Epidermal melanocyte (primary cell): ENCODE data around the gene SNX3.
"Not testable (repeated sequence)": the region's sequence is repeated elsewhere in the genome, so short reads cannot be mapped to it uniquely, and the experiment has no call there.

Experiments used
- DNase-seq: peaks from one replicate; pipeline ENCODE4 v3.0.0; 2011; ENCODE audit warnings: low spot score; ENCODE audit not compliant: insufficient read length

SNX3 gene

DNA sequence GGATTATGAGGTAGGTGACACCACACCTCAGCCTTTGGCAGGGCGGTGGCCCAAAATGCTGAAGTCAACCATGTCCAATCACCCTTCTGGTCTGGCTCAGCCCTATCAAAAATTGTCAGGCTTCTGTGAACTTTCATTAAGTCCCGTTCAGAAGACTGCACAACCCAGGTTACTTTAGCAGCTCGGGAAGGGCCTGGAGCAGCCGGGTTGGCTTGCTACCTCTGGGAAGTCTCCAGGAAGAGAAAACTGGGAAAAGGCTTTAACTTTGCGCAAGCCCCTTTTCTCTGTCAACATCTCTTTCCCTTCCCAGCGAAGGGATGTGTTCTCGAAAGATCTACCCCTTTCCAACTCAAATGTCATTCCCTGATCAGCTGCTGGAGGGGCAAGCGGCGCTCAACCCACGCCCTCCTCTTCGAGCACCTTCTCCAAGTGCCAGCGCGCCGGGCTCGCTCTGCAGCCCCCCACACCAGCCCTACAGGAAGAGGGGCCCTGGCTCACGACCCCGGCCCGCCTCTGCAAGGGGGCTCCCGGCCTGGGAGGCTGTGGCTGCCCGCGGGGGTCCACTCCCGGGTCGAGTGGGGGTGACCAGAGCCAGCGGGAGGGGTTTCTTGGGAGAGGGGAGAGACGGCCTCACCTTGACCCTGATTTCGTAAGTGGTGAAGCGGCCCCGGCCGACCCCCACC lies 573 bp downstream of the SNX3 start:
- no peak for DNase-seq

GRCh38 chr6:108254433-108255410 lies 6.1 kb downstream of the SNX3 start:
- DNase-seq, result no peak

DNA sequence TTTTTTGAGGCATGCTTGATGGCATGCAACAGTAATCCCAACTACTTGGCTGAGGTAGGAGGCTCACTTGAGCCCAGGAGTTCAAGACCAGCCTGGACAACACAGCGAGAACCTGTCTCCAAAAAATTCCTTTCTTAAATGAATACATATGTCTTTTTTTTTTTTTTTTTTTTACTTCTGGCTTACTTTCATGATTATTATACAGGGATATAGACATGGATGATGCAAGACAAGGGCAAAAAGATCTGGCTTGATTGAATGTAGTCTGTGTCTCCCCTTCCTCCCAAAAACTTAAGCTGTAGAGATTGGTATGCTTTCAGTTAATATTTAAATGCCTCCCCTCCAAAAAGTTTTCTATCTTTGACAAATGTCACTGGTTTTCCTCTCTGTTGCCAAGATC lies 7.6 kb downstream of the SNX3 start:
- no peak for DNase-seq

GRCh38 chr6:108252055-108252454 lies 8.8 kb downstream of the SNX3 start:
- DNase-seq, result no peak

DNA sequence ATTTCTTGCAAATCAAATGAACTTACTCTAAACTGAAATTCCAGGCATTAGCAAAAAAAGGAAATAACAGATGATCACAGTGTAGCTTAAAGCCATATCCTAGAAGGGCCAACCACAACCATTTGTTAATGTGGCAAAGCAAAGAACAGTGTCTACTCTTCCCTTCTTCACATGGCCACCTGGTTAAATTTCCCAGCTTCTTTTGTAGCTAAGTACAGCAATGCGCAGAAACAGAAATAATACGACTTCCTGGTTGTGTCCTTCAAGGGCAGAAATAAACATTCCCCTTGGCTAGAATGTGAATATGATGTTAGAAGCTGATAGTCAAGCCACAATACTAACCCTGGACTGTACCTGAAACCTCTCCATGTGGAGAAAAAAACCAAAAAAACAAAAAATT lies 9.6 kb downstream of the SNX3 start:
- no peak for DNase-seq

- no peak for DNase-seq
Observed at GRCh38 chr6:108250240-108250866, 10.5 kb downstream of the SNX3 start.

GRCh38 chr6:108247965-108248536 lies 12.8 kb downstream of the SNX3 start:
- no peak for DNase-seq

- not testable (repeated sequence) for DNase-seq
Observed at GRCh38 chr6:108245095-108245494, 15.7 kb downstream of the SNX3 start.

GRCh38 chr6:108243836-108244235 lies 17.0 kb downstream of the SNX3 start:
- DNase-seq, result no peak

GRCh38 chr6:108242721-108243120 lies 18.1 kb downstream of the SNX3 start:
- no peak for DNase-seq

- DNase-seq, result no peak
Observed at GRCh38 chr6:108242259-108242658, 18.6 kb downstream of the SNX3 start.

DNA sequence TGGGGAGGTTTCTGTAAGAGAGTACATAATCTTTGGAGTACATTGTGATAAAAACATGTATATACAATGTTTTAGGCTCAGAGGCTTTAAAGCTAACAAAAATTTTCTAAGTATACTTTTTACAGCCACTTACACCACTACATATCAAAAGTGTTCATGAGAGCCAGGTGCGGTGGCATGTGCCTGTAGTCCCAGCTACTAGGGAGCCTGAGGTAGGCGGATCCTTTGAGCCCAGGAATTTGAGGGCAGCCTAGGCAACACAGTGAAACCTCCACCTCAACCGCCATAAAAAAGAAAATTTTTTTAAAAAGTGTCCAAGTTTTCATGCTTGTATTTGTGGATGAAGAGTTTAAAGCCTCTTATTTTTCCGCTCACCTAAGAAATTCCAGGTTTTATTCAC lies 22.5 kb downstream of the SNX3 start:
- no peak for DNase-seq

DNA sequence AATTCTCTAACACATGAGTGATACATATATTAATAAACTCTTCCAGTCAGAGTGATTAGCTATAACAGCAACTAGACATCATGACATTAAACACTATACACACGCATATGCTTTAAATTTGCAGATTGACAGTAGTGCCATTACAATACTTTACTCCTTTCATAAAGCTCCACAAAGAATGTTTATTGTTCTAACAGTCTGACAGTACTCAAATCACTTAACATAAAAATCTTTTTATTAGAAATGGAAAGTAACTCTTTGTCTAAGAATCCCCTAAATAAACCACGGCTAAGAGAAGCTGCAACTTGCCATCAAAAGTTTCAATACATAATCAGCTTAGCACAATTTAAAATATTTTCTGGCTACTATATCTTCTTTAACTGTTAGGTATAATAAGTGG lies 24.0 kb downstream of the SNX3 start:
- no peak for DNase-seq

GRCh38 chr6:108235127-108235526 lies 25.7 kb downstream of the SNX3 start:
- no peak for DNase-seq

GRCh38 chr6:108228416-108228815 lies 32.4 kb downstream of the SNX3 start:
- no peak for DNase-seq

GRCh38 chr6:108227290-108227689 lies 33.5 kb downstream of the SNX3 start:
- no peak for DNase-seq

DNA sequence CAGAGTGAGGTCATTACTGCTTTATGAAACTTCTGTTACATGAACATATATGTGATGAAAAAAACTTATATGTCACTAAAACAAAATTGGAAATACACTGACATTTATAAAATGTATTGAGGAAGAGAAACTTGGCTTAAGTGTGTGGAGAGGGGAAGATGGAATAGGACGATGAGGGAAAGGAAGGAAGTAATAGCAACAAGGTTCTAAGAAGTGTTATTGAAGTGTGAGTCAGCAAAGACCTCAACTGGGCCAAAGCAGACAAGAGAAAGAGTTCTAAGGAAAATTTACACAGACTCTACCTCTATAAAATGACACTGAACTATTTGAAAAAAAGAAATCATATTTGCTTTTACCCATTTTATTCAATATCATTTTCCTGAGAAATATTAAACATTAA lies 38.3 kb downstream of the SNX3 start:
- no peak for DNase-seq

DNA sequence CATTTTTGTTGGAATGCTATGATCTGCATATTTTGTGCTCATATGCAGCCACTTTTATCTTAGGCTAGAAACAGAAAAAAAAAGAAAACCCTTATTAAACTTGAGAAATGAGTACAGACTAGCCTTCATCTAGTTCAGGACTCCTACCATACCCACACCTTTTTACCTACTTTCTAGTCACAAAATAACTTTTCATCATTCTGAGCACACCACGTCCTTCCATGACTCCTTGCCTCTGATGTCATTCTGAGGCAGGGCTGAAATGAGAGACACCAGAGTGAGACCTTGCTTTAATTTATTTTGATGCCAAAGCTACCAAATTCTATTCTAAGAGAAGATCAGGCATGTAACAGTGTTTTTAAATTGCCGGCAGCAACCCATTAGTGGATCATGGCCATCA lies 38.8 kb downstream of the SNX3 start:
- no peak for DNase-seq

DNA sequence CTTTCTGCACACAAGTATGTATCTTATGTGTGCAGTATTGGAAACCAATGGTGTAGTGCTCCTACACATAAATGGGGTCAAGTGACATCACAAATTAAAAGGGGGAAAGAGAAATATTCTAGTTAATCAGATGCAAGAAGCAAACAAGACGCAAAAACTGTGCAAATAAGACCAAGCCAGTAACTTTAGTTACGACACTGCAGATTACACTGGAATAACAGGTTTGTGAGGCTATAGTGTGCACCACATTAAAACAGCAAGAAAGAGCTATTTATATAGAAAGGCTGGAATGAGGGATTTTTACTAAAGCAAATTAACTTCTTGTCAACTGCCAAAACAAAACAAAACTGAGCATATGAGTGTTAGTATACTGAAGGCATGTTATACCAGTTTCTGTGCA lies 49.2 kb downstream of the SNX3 start:
- DNase-seq, result no peak

- DNase-seq, result no peak
Observed at GRCh38 chr6:108210556-108210955, 50.3 kb downstream of the SNX3 start.

DNA sequence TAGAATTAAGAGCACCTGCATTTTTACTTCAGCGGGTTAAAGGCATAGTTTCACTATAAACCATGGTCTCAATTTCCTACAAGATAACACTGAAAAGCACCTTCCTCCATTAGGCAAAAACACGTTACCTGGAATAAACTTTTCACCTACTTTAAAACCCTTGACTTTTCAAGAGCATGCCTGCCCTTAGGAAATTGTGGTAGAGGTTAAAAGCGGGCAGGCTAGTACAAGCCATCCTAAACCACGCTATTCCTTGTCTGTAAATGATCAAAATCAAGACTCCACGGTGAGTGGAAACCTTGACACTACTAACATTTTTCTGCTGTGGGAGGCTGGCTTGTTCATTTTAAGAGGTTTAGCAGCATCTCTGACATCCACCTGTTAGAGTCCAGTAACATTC lies 51.1 kb downstream of the SNX3 start:
- no peak for DNase-seq

DNA sequence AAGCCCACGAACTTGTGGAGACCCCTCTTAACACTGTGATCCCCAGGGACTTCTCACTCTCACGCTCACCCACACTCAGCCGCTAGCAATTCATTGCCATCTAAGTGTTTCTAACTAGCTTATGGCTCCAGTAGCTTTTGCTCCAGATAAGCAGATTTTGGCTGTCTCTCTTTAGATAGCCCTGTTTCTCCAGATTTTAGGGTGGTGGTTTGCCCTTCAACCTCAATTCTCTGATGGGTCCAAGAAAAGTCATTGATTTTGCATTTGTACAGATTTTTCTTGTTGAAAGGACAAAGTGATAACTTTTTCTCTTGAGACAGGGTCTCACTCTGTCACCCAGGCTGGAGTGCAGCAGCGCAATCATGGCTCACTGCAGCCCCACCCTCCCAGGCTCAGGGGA lies 53.8 kb downstream of the SNX3 start:
- DNase-seq, result no peak
